ENCODE measurements around the gene MDK. TPM values are rescaled to one million over a fixed set of nuclear protein-coding genes. Genes with fewer than 3 reads are reported as not detected.

The MDK gene
- total and polyA plus RNA-seq, 2 of the 13 experiments (the other 11 are each of a cell fraction or from before 2014, with no cell fraction given) = 312 to 407 TPM

GRCh38 chr11:46335271-46335670 is 46.2 kb upstream of the MDK start:
- in situ Hi-C loops (cut with HindIII; ENCODE audit: extremely low pct_ligation_motif_present, low pct_unique_long_range_greater_than_20kb) = no loop called here
- Histone ChIP-seq H3K9ac (ENCODE audit: insufficient read depth, low read depth, low read length) (no peak overlapping the region), H4K20me1 (ENCODE audit: insufficient read depth, low read length) (peaks cover 7% of the 10 kb centered on the region; the same call in 1 of the 2 replicates), H3K9me3 (ENCODE audit: low read length) (no peaks in the 10 kb centered on the region), H3K79me2 (ENCODE audit: insufficient read depth, low read length) (no peaks in the 10 kb centered on the region), H2AFZ (ENCODE audit: low read length) (no peak overlapping the region), H3K4me1 (ENCODE audit: insufficient read depth, low read length) (peaks cover 4% of the 10 kb centered on the region; the same call in 1 of the 2 replicates), H3K27ac (ENCODE audit: extremely low read length, insufficient read depth, low read length) (no peak overlapping the region), H3K4me2 (ENCODE audit: low read depth, low read length) (no peak overlapping the region), H3K4me3 (replicated peaks in 1 of 3; ENCODE audit: insufficient read depth in 1 of 3, low read depth in 2 of 3, low read length in 3 of 3) (no peak overlapping the region), H3K36me3 (replicated peaks in 1 of 2; ENCODE audit: control insufficient read depth in 1 of 2, insufficient read depth in 2 of 2, low read length in 2 of 2) (no peaks in the 10 kb centered on the region), H3K27me3 (ENCODE audit: control insufficient read depth in 1 of 2, insufficient read depth in 2 of 2, low read length in 2 of 2) (peaks cover 22 to 90% of the 10 kb centered on the region in 2 experiments)
- no peak for ATAC-seq
- DNase-seq (ENCODE audit: low spot score) = no peak
- BruUV-seq (replicated peaks) = no TSS peak
- ChIA-PET CTCF (ENCODE audit: low intra/inter-chr PET ratio, low total read pairs) (no interaction called here), POLR2A (no interaction called here)
- intact Hi-C loops (cut with micrococcal nuclease; ENCODE audit: unreplicated experiment) = no loop called here
- FAIRE-seq = no peak
- no peak for TF ChIP-seq ZC3H4 (CRISPR knock-in tag; IDR thresholded peaks at IDR 0.05; ENCODE audit: borderline replicate concordance)
- no peak for TF ChIP-seq ZNF512 (CRISPR knock-in tag; IDR thresholded peaks at IDR 0.05)
- no peak for TF ChIP-seq MEF2D (CRISPR knock-in tag; IDR thresholded peaks at IDR 0.05)
- TF ChIP-seq PREB (CRISPR knock-in tag; IDR thresholded peaks at IDR 0.05) = no peak
- TF ChIP-seq ONECUT2 (CRISPR knock-in tag; IDR thresholded peaks at IDR 0.05) = no peak
- TF ChIP-seq ZBTB38 (CRISPR knock-in tag; IDR thresholded peaks at IDR 0.05) = no peak
- TF ChIP-seq ZNF619 (CRISPR knock-in tag; IDR thresholded peaks at IDR 0.05) = no peak
- no peak for TF ChIP-seq ZNF790 (CRISPR knock-in tag; IDR thresholded peaks at IDR 0.05; ENCODE audit: borderline replicate concordance)
- TF ChIP-seq RBM22 (optimal IDR thresholded peaks at IDR 0.05; ENCODE audit: low read length) = no peak
- no peak for TF ChIP-seq MLX (CRISPR knock-in tag; IDR thresholded peaks at IDR 0.05)
- TF ChIP-seq ZNF17 (CRISPR knock-in tag; IDR thresholded peaks at IDR 0.05) = no peak
- no peak for TF ChIP-seq TAF1 (CRISPR knock-in tag; IDR thresholded peaks at IDR 0.05)
- 83% methylated on average over 5 of the region's 6 CpGs for WGBS (ENCODE audit: low lambda C conversion rate)

Measured in HepG2 (cell line).